ENCODE measurements around the gene KLHL18.

KLHL18 gene

DNA sequence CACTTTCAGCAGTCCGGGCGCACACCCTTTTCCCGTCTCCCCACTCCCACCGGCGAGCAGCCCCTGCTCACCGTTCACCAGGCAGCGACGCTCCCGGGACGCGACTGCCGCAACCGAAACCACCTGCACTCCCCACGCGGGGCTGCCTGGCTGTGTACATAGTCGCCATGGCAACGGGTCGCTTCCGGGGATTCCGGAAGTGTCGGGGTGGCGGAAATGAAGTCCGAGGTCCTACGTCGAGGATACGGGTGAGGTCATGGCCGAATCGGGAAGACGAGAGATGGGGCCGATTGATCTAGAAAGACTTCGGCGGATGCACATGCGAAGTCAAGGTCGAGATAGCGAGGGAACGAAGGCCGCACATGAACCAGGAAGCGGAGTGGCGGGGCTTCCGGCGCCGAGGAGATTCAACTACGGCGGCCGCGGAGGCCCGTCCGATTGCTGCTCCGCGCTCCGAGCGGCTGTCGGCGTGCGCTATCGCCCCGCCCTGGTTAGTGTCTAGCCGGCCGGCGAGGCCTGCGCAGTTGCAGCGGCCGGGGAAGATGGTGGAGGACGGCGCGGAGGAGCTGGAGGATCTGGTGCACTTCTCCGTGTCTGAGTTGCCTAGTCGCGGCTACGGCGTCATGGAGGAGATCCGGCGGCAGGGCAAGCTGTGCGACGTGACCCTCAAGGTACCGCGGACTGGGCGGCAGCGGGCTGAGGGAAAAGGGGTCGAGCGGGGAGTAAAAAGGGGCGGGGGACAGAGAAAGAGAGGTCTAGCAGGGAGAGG is at the start of gene KLHL18, which contains the start of gene KIF9:
Gene KLHL18 (plus strand): TSS at position 521 of the 769 bp plus-strand sequence. CDS start 22 bp downstream, at position 543.
Gene KIF9 (minus strand): TSS at position 376 of the 769 bp plus-strand sequence. CDS start 5,425 bp downstream, outside the sequence.
- TF ChIP-seq, protein P1, sequence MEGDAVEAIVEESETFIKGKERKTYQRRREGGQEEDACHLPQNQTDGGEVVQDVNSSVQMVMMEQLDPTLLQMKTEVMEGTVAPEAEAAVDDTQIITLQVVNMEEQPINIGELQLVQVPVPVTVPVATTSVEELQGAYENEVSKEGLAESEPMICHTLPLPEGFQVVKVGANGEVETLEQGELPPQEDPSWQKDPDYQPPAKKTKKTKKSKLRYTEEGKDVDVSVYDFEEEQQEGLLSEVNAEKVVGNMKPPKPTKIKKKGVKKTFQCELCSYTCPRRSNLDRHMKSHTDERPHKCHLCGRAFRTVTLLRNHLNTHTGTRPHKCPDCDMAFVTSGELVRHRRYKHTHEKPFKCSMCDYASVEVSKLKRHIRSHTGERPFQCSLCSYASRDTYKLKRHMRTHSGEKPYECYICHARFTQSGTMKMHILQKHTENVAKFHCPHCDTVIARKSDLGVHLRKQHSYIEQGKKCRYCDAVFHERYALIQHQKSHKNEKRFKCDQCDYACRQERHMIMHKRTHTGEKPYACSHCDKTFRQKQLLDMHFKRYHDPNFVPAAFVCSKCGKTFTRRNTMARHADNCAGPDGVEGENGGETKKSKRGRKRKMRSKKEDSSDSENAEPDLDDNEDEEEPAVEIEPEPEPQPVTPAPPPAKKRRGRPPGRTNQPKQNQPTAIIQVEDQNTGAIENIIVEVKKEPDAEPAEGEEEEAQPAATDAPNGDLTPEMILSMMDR (IDR thresholded peaks at IDR 0.05; ENCODE audit: insufficient read depth, low read length, poor library complexity, severe bottlenecking): no peak
- DNase-seq (ENCODE audit: extremely low read depth, insufficient read length): peak; percentile 95
- no peaks in the 10 kb centered on the region for H3K27me3 ChIP-seq (replicated peaks; ENCODE audit: control insufficient read depth, insufficient read depth, low read length)
- peaks cover 1% of the 10 kb centered on the region; the same call in 1 of the 2 replicates for H3K36me3 ChIP-seq (ENCODE audit: control insufficient read depth, insufficient read depth, low read length)
- peak within 1 kb of the TSS; percentile 85 for H3K4me3 ChIP-seq (replicated peaks; ENCODE audit: low read depth, low read length)

DNA sequence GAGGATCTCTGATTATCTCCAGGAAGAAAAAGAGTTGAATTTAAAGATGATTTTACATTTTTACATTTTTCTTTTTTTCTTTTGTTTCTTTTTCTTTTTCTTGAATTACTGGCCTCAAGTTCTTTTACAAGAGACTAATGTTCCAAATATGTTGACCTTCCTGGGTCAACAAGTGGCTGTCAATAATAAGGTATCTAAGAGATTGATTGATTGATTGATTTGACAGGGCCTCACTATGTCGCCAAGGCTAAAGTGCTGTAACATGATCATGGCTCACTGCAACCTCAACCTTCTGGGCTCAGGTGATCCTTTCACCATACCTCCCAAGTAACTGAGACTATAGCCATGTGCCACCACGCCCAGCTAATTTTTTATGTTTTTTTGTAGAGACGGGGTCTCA is 44.7 kb upstream of the KLHL18 start:
- H3K4me3 ChIP-seq (replicated peaks; ENCODE audit: low read depth, low read length): no peak overlapping the region
- DNase-seq (ENCODE audit: extremely low read depth, insufficient read length): no peak
- TF ChIP-seq, protein P1 (IDR thresholded peaks at IDR 0.05; ENCODE audit: insufficient read depth, low read length, poor library complexity, severe bottlenecking): no peak
- H3K36me3 ChIP-seq (ENCODE audit: control insufficient read depth, insufficient read depth, low read length): no peaks in the 10 kb centered on the region
- H3K27me3 ChIP-seq (replicated peaks; ENCODE audit: control insufficient read depth, insufficient read depth, low read length): no peaks in the 10 kb centered on the region

DNA sequence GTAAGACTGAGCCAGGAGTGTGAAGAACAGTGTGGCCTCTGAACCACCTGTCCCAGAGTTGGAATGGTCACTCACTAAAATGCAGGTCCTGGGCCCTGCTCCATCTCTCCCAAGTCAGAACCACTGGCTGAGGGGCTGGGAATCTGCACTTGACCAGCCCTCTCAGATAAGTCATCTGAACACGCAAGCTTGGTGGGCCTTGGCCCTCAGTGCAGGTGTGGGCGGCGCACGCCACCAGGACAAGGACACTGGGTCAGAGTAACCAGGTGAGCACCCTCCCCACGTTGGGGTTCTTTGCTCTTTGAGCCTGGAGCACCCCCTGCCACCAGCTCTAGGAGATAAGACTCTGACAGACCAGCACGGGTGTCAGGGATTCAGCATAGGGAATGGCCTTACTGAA is 42.8 kb upstream of the KLHL18 start:
- Histone ChIP-seq H3K36me3 (ENCODE audit: control insufficient read depth, insufficient read depth, low read length) (no peaks in the 10 kb centered on the region), H3K27me3 (replicated peaks; ENCODE audit: control insufficient read depth, insufficient read depth, low read length) (no peaks in the 10 kb centered on the region), H3K4me3 (replicated peaks; ENCODE audit: low read depth, low read length) (no peak overlapping the region)
- TF ChIP-seq, protein P1 (IDR thresholded peaks at IDR 0.05; ENCODE audit: insufficient read depth, low read length, poor library complexity, severe bottlenecking): no peak
- no peak for DNase-seq (ENCODE audit: extremely low read depth, insufficient read length)

DNA sequence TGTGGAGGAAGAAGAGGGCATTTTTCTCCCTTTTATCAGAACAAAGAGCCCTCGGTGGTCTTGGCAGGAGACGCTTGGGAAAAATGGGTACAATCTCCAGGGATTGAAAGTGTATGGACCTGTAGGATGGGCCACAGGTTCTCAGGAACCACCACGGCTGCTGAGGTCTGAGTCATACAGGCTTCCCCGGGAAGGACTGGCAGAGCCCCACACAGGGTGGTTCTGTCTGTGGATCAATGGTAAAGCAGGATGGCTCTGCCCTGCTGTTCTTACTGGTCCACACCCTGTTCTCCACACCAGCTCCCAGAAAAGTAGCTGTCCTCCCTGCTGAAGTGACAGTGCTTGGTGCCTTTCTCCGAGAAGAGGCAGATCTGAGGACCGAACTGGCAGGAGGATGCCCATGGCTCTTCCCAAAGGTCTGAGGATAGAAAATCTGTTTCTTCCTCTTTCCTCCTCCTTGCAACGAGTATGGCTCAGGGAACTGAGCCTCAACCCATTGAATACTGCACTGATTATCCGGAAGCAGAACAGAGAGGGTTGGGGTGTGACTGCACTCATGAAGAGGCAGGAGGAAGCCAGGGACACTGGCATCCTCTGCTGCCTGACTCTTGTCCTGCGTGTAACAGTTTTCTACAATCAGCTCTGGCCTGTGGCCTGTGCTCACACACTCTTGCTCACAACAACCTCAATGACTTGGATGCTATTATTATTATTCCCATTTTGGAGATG is 39.2 kb upstream of the KLHL18 start:
- H3K4me3 ChIP-seq (replicated peaks; ENCODE audit: low read depth, low read length): no peak overlapping the region
- DNase-seq (ENCODE audit: extremely low read depth, insufficient read length): no peak
- TF ChIP-seq, protein P1 (IDR thresholded peaks at IDR 0.05; ENCODE audit: insufficient read depth, low read length, poor library complexity, severe bottlenecking): no peak
- no peaks in the 10 kb centered on the region for H3K27me3 ChIP-seq (replicated peaks; ENCODE audit: control insufficient read depth, insufficient read depth, low read length)
- no peaks in the 10 kb centered on the region for H3K36me3 ChIP-seq (ENCODE audit: control insufficient read depth, insufficient read depth, low read length)

DNA sequence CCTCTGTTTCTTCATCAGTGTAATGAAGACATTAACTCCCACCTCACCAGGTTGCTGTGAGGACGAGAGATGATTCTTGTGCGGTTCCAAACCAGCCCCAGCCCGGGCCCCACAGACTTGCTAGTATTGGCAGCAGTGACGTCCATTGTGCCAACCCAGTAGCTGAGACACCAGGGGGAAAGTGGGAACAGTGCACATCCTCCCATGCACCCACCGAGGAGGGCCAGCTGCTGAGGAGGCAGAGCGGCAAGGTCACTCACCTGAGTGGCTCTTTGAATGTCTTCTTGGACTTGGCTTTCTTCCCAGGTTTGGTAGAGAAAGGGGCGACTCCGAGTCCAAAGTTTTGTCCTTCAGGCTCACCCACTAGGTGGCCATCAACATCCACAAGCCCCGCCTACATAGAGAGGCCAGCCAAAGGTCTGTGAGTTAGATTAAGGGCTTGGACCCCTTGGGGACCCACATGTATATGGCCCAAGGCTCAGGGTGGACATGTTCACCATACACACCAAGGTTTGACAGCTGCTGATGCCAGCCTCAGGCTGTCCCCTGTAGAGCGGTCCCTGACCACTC is 38.1 kb upstream of the KLHL18 start:
- H3K4me3 ChIP-seq (replicated peaks; ENCODE audit: low read depth, low read length): no peak overlapping the region
- DNase-seq (ENCODE audit: extremely low read depth, insufficient read length): no peak
- H3K27me3 ChIP-seq (replicated peaks; ENCODE audit: control insufficient read depth, insufficient read depth, low read length): no peaks in the 10 kb centered on the region
- TF ChIP-seq, protein P1 (IDR thresholded peaks at IDR 0.05; ENCODE audit: insufficient read depth, low read length, poor library complexity, severe bottlenecking): no peak
- H3K36me3 ChIP-seq (ENCODE audit: control insufficient read depth, insufficient read depth, low read length): no peaks in the 10 kb centered on the region
